Parathyroid adenoma (tissue), 2 donors: ENCODE measurements around the gene PSD4.

Experiments
- H2AFZ ChIP-seq: fragments of 300-600 bp; sonication (generic); one replicate; pipeline ENCODE4 v1.7.0; 2017; ENCODE audit warnings: antibody characterized with exemption, mild to moderate bottlenecking
- H3K27ac ChIP-seq: fragments of 300-600 bp; sonication (generic); one replicate; pipeline ENCODE4 v1.7.0; 2017
- H3K27me3 ChIP-seq: fragments of 300-600 bp; sonication (generic); one replicate; pipeline ENCODE4 v1.7.0; 2017; ENCODE audit warnings: low read length; ENCODE audit not compliant: control insufficient read depth, insufficient read depth
- H3K36me3 ChIP-seq: fragments of 300-600 bp; sonication (generic); one replicate; pipeline ENCODE4 v1.7.0; 2017; ENCODE audit warnings: low read length; ENCODE audit not compliant: control insufficient read depth, insufficient read depth
- H3K4me1 ChIP-seq: fragments of 300-600 bp; sonication (generic); one replicate; pipeline ENCODE4 v1.7.0; 2017; ENCODE audit warnings: control low read depth
- H3K4me2 ChIP-seq: fragments of 300-600 bp; sonication (generic); one replicate; pipeline ENCODE4 v1.7.0; 2017; ENCODE audit warnings: low read length
- H3K4me3 ChIP-seq: fragments of 300-600 bp; sonication (generic); one replicate; pipeline ENCODE4 v1.7.0; 2017; ENCODE audit warnings: low read depth, low read length
- H3K79me2 ChIP-seq: fragments of 300-600 bp; sonication (generic); one replicate; pipeline ENCODE4 v1.7.0; 2017; ENCODE audit warnings: control low read depth
- H3K9ac ChIP-seq: fragments of 300-600 bp; sonication (generic); one replicate; pipeline ENCODE4 v1.7.0; 2017; ENCODE audit warnings: mild to moderate bottlenecking
- H3K9me3 ChIP-seq: fragments of 300-600 bp; sonication (generic); one replicate; pipeline ENCODE4 v1.7.0; 2017; ENCODE audit warnings: low read length; ENCODE audit not compliant: control insufficient read depth
- TF ChIP-seq, protein P1 (sequence below): fragments of 300-600 bp; sonication (generic); IDR thresholded peaks from one replicate; pipeline ENCODE4 v1.7.0; 2017; ENCODE audit warnings: antibody characterized with exemption, mild to moderate bottlenecking
- donor health status: primary hyperparathyroidism.

Gene PSD4

DNA sequence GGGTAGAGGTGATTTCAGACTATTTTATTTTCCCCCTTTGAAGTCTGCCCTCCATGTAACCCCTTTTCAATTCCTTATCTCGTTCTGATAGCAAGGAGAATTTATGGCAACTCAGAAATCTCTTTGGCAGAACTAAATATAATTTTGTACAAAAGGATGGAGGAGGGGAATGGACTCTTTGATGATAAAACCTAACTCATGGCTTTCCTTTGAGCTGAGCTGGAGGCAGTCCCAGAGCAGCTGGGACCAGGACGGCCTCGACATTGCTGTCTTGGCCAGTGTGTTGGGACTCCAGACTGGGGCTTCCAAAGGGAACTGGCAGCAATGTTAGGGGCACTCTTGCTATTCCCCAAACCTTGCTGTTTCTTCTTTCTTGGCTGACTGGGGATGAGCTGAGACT is 57.3 kb downstream of the PSD4 start:
- Histone ChIP-seq H3K9me3 (no peaks in the 10 kb centered on the region), H3K79me2 (no peaks in the 10 kb centered on the region), H3K4me2 (no peak overlapping the region), H3K27me3 (no peaks in the 10 kb centered on the region), H3K9ac (no peak overlapping the region), H3K36me3 (no peaks in the 10 kb centered on the region), H2AFZ (no peak overlapping the region), H3K4me3 (no peak overlapping the region), H3K27ac (no peak overlapping the region), H3K4me1 (peaks cover 16% of the 10 kb centered on the region)
- TF ChIP-seq, protein P1, sequence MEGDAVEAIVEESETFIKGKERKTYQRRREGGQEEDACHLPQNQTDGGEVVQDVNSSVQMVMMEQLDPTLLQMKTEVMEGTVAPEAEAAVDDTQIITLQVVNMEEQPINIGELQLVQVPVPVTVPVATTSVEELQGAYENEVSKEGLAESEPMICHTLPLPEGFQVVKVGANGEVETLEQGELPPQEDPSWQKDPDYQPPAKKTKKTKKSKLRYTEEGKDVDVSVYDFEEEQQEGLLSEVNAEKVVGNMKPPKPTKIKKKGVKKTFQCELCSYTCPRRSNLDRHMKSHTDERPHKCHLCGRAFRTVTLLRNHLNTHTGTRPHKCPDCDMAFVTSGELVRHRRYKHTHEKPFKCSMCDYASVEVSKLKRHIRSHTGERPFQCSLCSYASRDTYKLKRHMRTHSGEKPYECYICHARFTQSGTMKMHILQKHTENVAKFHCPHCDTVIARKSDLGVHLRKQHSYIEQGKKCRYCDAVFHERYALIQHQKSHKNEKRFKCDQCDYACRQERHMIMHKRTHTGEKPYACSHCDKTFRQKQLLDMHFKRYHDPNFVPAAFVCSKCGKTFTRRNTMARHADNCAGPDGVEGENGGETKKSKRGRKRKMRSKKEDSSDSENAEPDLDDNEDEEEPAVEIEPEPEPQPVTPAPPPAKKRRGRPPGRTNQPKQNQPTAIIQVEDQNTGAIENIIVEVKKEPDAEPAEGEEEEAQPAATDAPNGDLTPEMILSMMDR, result no peak

DNA sequence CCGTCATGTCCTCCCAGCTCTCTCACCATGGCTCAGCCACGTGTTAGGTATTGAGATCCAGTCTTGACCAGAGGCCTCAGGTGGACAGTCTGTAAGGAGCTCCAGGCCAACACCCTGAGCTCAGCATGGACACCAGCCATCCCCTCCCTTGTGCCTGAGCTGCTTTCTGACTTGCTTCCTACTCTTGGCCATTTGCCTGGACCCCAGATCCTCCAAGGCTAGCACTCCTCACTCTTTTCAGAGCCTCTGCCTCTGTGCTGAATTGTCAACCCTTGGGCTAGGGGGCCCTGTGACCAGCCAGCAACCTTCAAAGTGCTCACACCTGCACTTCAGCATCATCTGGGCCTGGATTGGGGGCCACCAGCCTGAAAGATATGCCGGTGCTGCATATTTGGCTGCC is 58.4 kb downstream of the PSD4 start:
- Histone ChIP-seq H3K27ac (no peak overlapping the region), H3K79me2 (no peaks in the 10 kb centered on the region), H3K9ac (no peak overlapping the region), H3K4me1 (peaks cover 5% of the 10 kb centered on the region), H2AFZ (no peak overlapping the region), H3K4me2 (no peak overlapping the region), H3K4me3 (no peak overlapping the region), H3K9me3 (no peaks in the 10 kb centered on the region), H3K36me3 (no peaks in the 10 kb centered on the region), H3K27me3 (no peaks in the 10 kb centered on the region)
- TF ChIP-seq, protein P1, result no peak

DNA sequence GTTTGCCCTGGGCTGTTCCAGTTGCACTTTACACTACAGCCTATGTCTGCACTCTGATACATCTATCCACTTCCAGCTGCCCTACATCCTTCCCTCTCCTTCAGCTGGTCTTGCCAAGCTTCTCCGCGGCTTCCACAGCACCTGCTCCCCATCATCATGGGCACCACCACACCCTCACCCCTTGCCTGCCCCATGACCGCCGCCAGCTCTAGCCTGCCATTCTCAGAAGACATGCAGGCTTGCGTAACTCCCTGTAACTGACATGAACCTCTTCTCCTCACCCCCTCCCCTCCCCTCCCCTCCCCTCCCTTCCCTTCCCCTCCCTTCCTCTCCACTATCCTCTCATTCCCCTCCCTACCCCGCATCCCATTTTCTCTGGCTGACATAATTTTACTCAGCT is 59.0 kb downstream of the PSD4 start:
- no peaks in the 10 kb centered on the region for H3K9me3 ChIP-seq
- H3K9ac ChIP-seq, result no peak overlapping the region
- H3K27me3 ChIP-seq, result no peaks in the 10 kb centered on the region
- TF ChIP-seq, protein P1, result no peak
- H2AFZ ChIP-seq, result no peak overlapping the region
- H3K36me3 ChIP-seq, result no peaks in the 10 kb centered on the region
- H3K4me3 ChIP-seq, result no peak overlapping the region
- H3K27ac ChIP-seq, result no peak overlapping the region
- no peaks in the 10 kb centered on the region for H3K79me2 ChIP-seq
- H3K4me1 ChIP-seq, result no peaks in the 10 kb centered on the region
- no peak overlapping the region for H3K4me2 ChIP-seq

DNA sequence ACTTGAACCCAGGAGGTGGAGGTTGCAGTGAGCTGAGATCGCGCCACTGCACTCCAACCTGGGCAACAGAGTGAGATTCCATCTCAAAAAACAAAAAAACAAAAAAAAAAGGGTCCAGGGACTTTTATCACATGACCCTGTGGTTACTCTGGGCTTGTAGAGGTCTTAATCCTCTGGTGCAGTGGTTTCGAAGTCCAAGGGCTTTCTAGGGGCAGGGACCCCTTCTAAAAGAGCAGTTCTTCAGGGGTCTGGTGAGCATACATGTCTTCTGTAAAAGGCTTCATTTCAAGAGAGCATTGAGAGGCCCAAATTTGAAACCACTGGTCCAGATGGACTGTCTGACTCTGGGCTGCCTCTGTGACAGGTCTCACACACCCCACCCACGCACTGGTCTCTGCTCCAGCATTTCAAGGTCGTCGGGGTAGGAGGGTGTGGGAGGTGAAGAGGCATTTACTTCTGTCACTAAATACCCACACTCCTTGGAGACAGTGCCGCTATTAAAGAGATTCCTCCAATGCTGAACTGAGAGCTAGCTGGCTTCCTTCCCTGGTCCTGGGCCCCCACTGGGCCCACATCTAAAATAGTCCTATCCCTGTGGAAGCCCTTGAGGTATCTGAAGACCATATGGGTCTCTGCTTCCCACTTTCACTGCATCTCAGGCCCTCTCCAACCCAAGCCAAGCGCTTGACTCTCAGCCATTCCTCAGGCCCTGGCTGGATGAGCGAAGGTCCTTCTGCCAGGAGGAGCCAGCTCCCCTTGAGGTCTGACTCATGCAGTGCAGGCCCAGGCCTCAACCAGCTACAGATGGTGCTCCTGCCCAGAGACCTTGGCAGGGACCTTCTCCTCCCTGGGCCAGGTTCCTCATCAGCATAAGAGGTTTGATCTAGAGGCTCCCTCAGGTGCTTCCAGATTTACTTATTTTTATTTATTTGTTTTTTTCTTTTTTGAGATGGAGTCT is 60.1 kb downstream of the PSD4 start:
- H3K4me1 ChIP-seq, result no peaks in the 10 kb centered on the region
- H3K9ac ChIP-seq, result no peak overlapping the region
- H3K36me3 ChIP-seq, result no peaks in the 10 kb centered on the region
- no peak overlapping the region for H3K27ac ChIP-seq
- no peak overlapping the region for H3K4me2 ChIP-seq
- H2AFZ ChIP-seq, result no peak overlapping the region
- no peaks in the 10 kb centered on the region for H3K9me3 ChIP-seq
- H3K4me3 ChIP-seq, result no peak overlapping the region
- TF ChIP-seq, protein P1, result peak; percentile 16
- H3K79me2 ChIP-seq, result no peaks in the 10 kb centered on the region
- H3K27me3 ChIP-seq, result no peaks in the 10 kb centered on the region
